Fibroblast of lung (primary cell): ENCODE results near the gene OPA3.

Experiments
- CTCF ChIP-seq, 2 donors: IDR thresholded peaks in 1 of 2; conservative IDR thresholded peaks in 1 of 2; 1 replicate in 1 of 2; 2 replicates in 1 of 2; pipeline ENCODE4 v1.5.1; 2011 to 2012; ENCODE audit warnings: low read length in 2 of 2, control low read depth in 1 of 2, inconsistent platforms in 1 of 2, low read depth in 1 of 2, mild to moderate bottlenecking in 1 of 2
- EZH2 ChIP-seq: IDR thresholded peaks from 2 replicates; pipeline ENCODE4 v1.5.1; 2012; ENCODE audit warnings: low read length, control low read depth, mild to moderate bottlenecking; ENCODE audit errors: missing control alignments

GRCh38 chr19:45591004-45591637 lies 6.5 kb upstream of the OPA3 start:
- TF ChIP-seq CTCF (conservative IDR thresholded peaks at IDR 0.05 in 1 of 2, IDR thresholded peaks at IDR 0.05 in 1 of 2; ENCODE audit: low read depth in 1 of 2, low read length in 2 of 2) (peak; percentile 11 to 46), EZH2 (no peak)
